Heart left ventricle (tissue), 16 donors: Measurements from ENCODE around the gene TMEM204. TPM values are rescaled to one million over a fixed set of nuclear protein-coding genes. Genes with fewer than 3 reads are reported as not detected.

ENCODE experiments used
- ATAC-seq, 4 donors: fragments of 200-7000 bp; cut with Tn5 transposase; one replicate each; pipeline ENCODE4 v1.9.1; 2020 to 2022; ENCODE audit warnings: moderate library complexity in 4 of 4, mild to moderate bottlenecking in 3 of 4, moderate number of reproducible peaks in 1 of 4
- DNase-seq, 5 donors: peaks; one replicate each; pipeline ENCODE4 v3.0.0-alpha.2; 2020
- H3K27ac ChIP-seq, 12 donors: fragments of 200-600 bp; sonication (generic) in 4 of 12; one replicate each; pipeline versions ENCODE4 v1.5.0 to v1.8.0; 2016 to 2022; ENCODE audit warnings: mild to moderate bottlenecking in 2 of 12
- H3K27me3 ChIP-seq, 9 donors: fragments of 200-600 bp; sonication (generic) in 2 of 9; one replicate each; pipeline versions ENCODE4 v1.5.1 to v1.8.0; 2016 to 2022; ENCODE audit warnings: mild to moderate bottlenecking in 3 of 9
- H3K36me3 ChIP-seq, 9 donors: fragments of 200-600 bp; sonication (generic) in 2 of 9; one replicate each; pipeline versions ENCODE4 v1.5.0 to v1.8.0; 2018 to 2022; ENCODE audit warnings: mild to moderate bottlenecking in 2 of 9
- H3K4me1 ChIP-seq, 12 donors: fragments of 200-600 bp; sonication (generic) in 4 of 12; one replicate each; pipeline versions ENCODE4 v1.5.0 to v1.8.0; 2016 to 2022; ENCODE audit warnings: mild to moderate bottlenecking in 3 of 12
- H3K4me3 ChIP-seq, 12 donors: fragments of 200-600 bp; sonication (generic) in 4 of 12; one replicate each; pipeline versions ENCODE4 v1.5.0 to v1.8.0; 2017 to 2022; ENCODE audit warnings: mild to moderate bottlenecking in 9 of 12, moderate library complexity in 4 of 12
- H3K9me3 ChIP-seq, 12 donors: fragments of 200-600 bp; sonication (generic) in 4 of 12; one replicate each; pipeline versions ENCODE4 v1.5.0 to v1.8.0; 2016 to 2022; ENCODE audit warnings: mild to moderate bottlenecking in 1 of 12
- CTCF ChIP-seq, 12 donors: fragments of 200-600 bp; sonication (generic) in 4 of 12; IDR thresholded peaks; one replicate each; pipeline versions ENCODE4 v1.5.0 to v1.8.0; 2018 to 2022; ENCODE audit warnings: antibody characterized with exemption in 12 of 12, mild to moderate bottlenecking in 5 of 12
- POLR2A ChIP-seq, 2 donors: fragments of 450-650 bp; IDR thresholded peaks; one replicate each; pipeline ENCODE4 v1.6.1; 2017; ENCODE audit warnings: antibody characterized with exemption in 2 of 2, mild to moderate bottlenecking in 2 of 2, moderate library complexity in 2 of 2
- WGBS, 4 donors: extraction: QIAGEN DNeasy Blood & Tissue Kit in 2 of 4; methylation state at CpG; one replicate each; pipeline versions ENCODE4 v1.1.5 to v1.1.7; 2013 to 2018; 5-methylcytosine and 5-hydroxymethylcytosine counted together
- intact Hi-C, 10 donors: fragments of 100-400 bp; cut with DNase I; formaldehyde crosslinking; loops; one replicate each; pipeline versions ENCODE4 v1.11.1 to v1.14.2; 2022
- polyA plus RNA-seq, 2 donors: library from polyadenylated mRNA; stranded (reverse); fragments of 200-250 nt; gene quantifications; one replicate each; pipeline ENCODE4 v1.2.3, GENCODE V29; 2013
- total RNA-seq, 9 donors: library from RNA; depleted of rRNA in 2 of 9; stranded (reverse); fragments of >200 nt in 2 of 9; fragmentation: NEBNext Ultra II Directional in 3 of 9; extraction: Animal tissue kit (Norgen Biotek cat#: 25700) in 3 of 9; gene quantifications; one replicate each; pipeline versions ENCODE4 v1.1.0 to v1.2.4, GENCODE V29; 2016 to 2023
- donor health status: ischemic (EF 13 %, LVEDD 7.1; RV severe dilation, severe dysfunction).
- donor health status: healthy with polysubstance abuse.
- donor health status: DM: no; HTN: yes; CAD: no.
- donor health status: DM: no; HTN: no; CAD: no.
- donor health status: ischemic (EF 25% LVEDD 6.9; RV normal size, moderate dysfunction).
- donor health status: ischemic (EF 25% LVEDD 5.7; RV mildly dilated, moderate dysfunction).
- donor health status: healthy.
- donor health status: DM: yes; HTN: yes; CAD: no.
- donor health status: ischemic (EF 35%, LVEDD 5.7; RV mildly dilated, moderate dysfunction).
- donor health status: nonischemic (EF 11% LVEDD 7.7; RV severe dilation, severe dysfunction).
- donor health status: DM: yes; HTN: yes; CAD: no.
- donor health status: PGD.
- donor health status: ischemic (EF 29% LVEDD 5.4; RV normal size, mild dysfunction).
- donor health status: nonischemic (EF 23%, LVEDD 6.1; RV moderate dilation, normal function).

TMEM204 gene
- total and polyA plus RNA-seq, 11 donors, result 14.0 to 64.2 (median 20.2) TPM

GRCh38 chr16:1501630-1502029, 31.8 kb upstream of the TMEM204 start:
- H3K4me3 ChIP-seq, result no peak overlapping the region
- H3K4me1 ChIP-seq, result no peaks in the 10 kb centered on the region
- TF ChIP-seq POLR2A (IDR thresholded peaks at IDR 0.05) (no peak), CTCF (IDR thresholded peaks at IDR 0.05) (no peak)
- DNase-seq, result no peak
- intact Hi-C loops, result no loop called here
- WGBS, 4 donors, result 95 to 99% (median 95%) methylated on average over 17 to 23 of the region's 23 CpGs
- H3K36me3 ChIP-seq, result peaks cover 3 to 86% (median 78%) of the 10 kb centered on the region in 9 donors
- no peak overlapping the region for H3K27ac ChIP-seq
- ATAC-seq, result no peak
- H3K27me3 ChIP-seq, result no peaks in the 10 kb centered on the region
- H3K9me3 ChIP-seq, result no peaks in the 10 kb centered on the region

- intact Hi-C loops, result no loop called here
- Histone ChIP-seq H3K27me3 (no peaks in the 10 kb centered on the region), H3K9me3 (no peaks in the 10 kb centered on the region), H3K36me3 (peaks cover 3 to 86% (median 77%) of the 10 kb centered on the region in 9 donors), H3K27ac (no peak overlapping the region), H3K4me3 (no peak overlapping the region), H3K4me1 (no peaks in the 10 kb centered on the region)
- no peak for ATAC-seq
- peak in 1 of 5 donors; percentile 5 for DNase-seq
- WGBS, 4 donors, result 96 to 98% (median 96%) methylated on average over 20 to 42 of the region's 42 CpGs
- TF ChIP-seq CTCF (IDR thresholded peaks at IDR 0.05) (no peak), POLR2A (IDR thresholded peaks at IDR 0.05) (no peak)
Observed at GRCh38 chr16:1502092-1503004, 31.1 kb upstream of the TMEM204 start.

GRCh38 chr16:1503110-1503955, 30.1 kb upstream of the TMEM204 start:
- intact Hi-C loops, result no loop called here
- no peak for TF ChIP-seq POLR2A (IDR thresholded peaks at IDR 0.05)
- no peak for TF ChIP-seq CTCF (IDR thresholded peaks at IDR 0.05)
- 92 to 97% (median 96%) methylated on average over 37 of the region's 37 CpGs for WGBS, 4 donors
- Histone ChIP-seq H3K9me3 (no peaks in the 10 kb centered on the region), H3K36me3 (peaks cover 3 to 81% (median 68%) of the 10 kb centered on the region in 9 donors), H3K4me1 (peaks cover 0 to 2% (median 0%) of the 10 kb centered on the region in 12 donors), H3K4me3 (no peak overlapping the region), H3K27me3 (no peaks in the 10 kb centered on the region), H3K27ac (no peak overlapping the region)
- no peak for ATAC-seq
- DNase-seq, result no peak
